ENCODE measurements around the gene NMD3.

DNA sequence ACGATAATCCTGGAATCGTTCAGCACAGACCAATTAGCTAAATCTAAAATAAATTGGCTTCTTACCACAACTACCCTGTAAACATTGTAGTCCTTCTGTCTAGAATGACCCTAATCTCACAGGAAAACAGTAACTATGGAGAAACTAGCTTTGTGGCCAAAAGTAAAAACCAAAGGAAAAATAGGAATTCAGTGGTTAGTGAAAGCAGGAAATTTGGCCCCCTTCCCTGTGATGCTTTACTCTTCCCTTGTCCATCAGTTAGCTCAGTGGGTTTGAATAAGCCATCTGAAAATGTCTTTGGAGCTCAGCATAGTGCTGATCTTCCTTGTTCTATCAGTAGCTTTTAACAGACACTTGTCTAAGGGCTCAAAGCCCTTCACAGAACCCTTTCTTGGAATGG, 1.6 kb downstream of the NMD3 start:
- TF ChIP-seq, protein P1, sequence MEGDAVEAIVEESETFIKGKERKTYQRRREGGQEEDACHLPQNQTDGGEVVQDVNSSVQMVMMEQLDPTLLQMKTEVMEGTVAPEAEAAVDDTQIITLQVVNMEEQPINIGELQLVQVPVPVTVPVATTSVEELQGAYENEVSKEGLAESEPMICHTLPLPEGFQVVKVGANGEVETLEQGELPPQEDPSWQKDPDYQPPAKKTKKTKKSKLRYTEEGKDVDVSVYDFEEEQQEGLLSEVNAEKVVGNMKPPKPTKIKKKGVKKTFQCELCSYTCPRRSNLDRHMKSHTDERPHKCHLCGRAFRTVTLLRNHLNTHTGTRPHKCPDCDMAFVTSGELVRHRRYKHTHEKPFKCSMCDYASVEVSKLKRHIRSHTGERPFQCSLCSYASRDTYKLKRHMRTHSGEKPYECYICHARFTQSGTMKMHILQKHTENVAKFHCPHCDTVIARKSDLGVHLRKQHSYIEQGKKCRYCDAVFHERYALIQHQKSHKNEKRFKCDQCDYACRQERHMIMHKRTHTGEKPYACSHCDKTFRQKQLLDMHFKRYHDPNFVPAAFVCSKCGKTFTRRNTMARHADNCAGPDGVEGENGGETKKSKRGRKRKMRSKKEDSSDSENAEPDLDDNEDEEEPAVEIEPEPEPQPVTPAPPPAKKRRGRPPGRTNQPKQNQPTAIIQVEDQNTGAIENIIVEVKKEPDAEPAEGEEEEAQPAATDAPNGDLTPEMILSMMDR (IDR thresholded peaks at IDR 0.05; ENCODE audit: low read depth, low read length), result no peak
- TF ChIP-seq EZH2phosphoT487 (IDR thresholded peaks at IDR 0.05; ENCODE audit: low read depth), result no peak

Data from OCI-LY3 (cell line).